Measurements from ENCODE around the gene SBNO2.

The SBNO2 gene

DNA sequence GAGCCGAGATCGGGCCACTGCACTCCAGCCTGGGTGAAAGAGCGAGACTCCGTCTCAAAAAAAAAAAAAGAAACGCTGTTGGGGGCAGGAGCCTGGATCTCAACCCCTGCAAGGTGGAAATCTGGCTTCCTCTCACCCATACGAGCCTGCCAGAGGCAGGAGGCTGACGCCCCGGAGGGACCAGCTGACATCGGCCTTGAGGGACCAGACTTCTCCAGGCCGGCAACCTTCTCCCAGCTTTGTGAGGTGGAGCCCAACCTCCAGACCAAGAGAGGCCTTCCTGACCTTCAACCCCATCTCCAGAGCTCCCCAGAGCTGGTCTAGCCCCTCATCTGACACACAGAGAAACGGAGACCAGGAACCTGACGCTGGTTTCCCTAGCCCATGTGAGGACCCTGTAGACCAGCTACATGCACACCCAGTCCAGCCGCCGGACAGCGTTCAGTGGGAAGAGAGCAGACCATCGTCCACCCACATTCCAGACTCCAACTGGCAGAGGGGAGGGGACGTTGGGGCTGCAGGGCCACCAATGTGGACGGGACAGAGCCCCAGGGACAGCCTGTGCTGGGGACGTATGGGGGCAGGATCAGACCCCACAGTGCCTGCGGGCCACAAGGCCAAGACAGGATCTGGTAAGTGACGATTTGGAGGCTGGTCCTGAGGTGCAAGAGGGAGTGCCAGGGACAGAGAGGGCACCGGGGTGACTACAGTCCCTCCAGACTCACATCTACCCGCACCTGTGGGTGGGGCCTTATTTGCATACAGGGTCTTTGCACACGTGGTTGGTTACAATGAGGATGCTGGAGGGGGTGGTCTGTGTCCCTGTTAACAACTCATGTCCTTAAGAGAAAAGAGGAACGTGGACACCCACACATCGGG lies 11.4 kb downstream of the SBNO2 start:
- H3K4me1 ChIP-seq (ENCODE audit: control extremely low read depth in 1 of 4, control insufficient read depth in 4 of 4, insufficient read depth in 4 of 4, low read length in 3 of 4), result no peaks in the 10 kb centered on the region
- no peaks in the 10 kb centered on the region for H3K27me3 ChIP-seq (replicated peaks in 2 of 5; ENCODE audit: control insufficient read depth in 4 of 5, insufficient read depth in 5 of 5, low read length in 4 of 5)
- DNase-seq, result no peak
- H3K4me3 ChIP-seq (ENCODE audit: control insufficient read depth in 1 of 7, extremely low read depth in 1 of 7, insufficient read depth in 4 of 7, low read depth in 2 of 7, low read length in 6 of 7), result no peak overlapping the region
- POLR2A ChIA-PET, result no interaction called here
- peaks cover 0 to 7% (median 0%) of the 10 kb centered on the region in 5 experiments for H3K9me3 ChIP-seq (ENCODE audit: control extremely low read depth in 1 of 5, control insufficient read depth in 4 of 5, insufficient read depth in 2 of 5, low read depth in 1 of 5, low read length in 4 of 5)
- CTCF ChIA-PET, result interaction anchor here (1.2 kb wide), 1 partner anchor 28 kb away, joined by 3 read pairs; no protein-coding TSS in a partner anchor
- H3K27ac ChIP-seq (ENCODE audit: insufficient read depth in 1 of 2, low read depth in 1 of 2, low read length in 2 of 2, poor library complexity in 1 of 2, severe bottlenecking in 2 of 2), result no peak overlapping the region
- H3K36me3 ChIP-seq (ENCODE audit: control insufficient read depth in 4 of 4, insufficient read depth in 4 of 4, low read length in 3 of 4), result peaks cover 0 to 20% (median 9%) of the 10 kb centered on the region in 4 experiments
- WGBS (ENCODE audit: insufficient coverage), result 90% methylated on average over 21 of the region's 26 CpGs

- H3K27ac ChIP-seq (ENCODE audit: insufficient read depth in 1 of 2, low read depth in 1 of 2, low read length in 2 of 2, poor library complexity in 1 of 2, severe bottlenecking in 2 of 2), result no peak overlapping the region
- H3K4me1 ChIP-seq (ENCODE audit: control extremely low read depth in 1 of 4, control insufficient read depth in 4 of 4, insufficient read depth in 4 of 4, low read length in 3 of 4), result no peaks in the 10 kb centered on the region
- ChIA-PET CTCF (interaction anchor here (1.2 kb wide), 1 partner anchor 28 kb away, joined by 3 read pairs; no protein-coding TSS in a partner anchor), POLR2A (no interaction called here)
- peaks cover 0 to 2% (median 0%) of the 10 kb centered on the region in 5 experiments for H3K9me3 ChIP-seq (ENCODE audit: control extremely low read depth in 1 of 5, control insufficient read depth in 4 of 5, insufficient read depth in 2 of 5, low read depth in 1 of 5, low read length in 4 of 5)
- WGBS (ENCODE audit: insufficient coverage), result 90% methylated on average over 8 of the region's 18 CpGs
- no peak for DNase-seq
- no peak overlapping the region for H3K4me3 ChIP-seq (ENCODE audit: control insufficient read depth in 1 of 7, extremely low read depth in 1 of 7, insufficient read depth in 4 of 7, low read depth in 2 of 7, low read length in 6 of 7)
- no peaks in the 10 kb centered on the region for H3K27me3 ChIP-seq (replicated peaks in 2 of 5; ENCODE audit: control insufficient read depth in 4 of 5, insufficient read depth in 5 of 5, low read length in 4 of 5)
- H3K36me3 ChIP-seq (ENCODE audit: control insufficient read depth in 4 of 4, insufficient read depth in 4 of 4, low read length in 3 of 4), result peaks cover 0 to 10% (median 6%) of the 10 kb centered on the region in 4 experiments
Observed at GRCh38 chr19:1161716-1162115, 12.4 kb downstream of the SBNO2 start.

DNA sequence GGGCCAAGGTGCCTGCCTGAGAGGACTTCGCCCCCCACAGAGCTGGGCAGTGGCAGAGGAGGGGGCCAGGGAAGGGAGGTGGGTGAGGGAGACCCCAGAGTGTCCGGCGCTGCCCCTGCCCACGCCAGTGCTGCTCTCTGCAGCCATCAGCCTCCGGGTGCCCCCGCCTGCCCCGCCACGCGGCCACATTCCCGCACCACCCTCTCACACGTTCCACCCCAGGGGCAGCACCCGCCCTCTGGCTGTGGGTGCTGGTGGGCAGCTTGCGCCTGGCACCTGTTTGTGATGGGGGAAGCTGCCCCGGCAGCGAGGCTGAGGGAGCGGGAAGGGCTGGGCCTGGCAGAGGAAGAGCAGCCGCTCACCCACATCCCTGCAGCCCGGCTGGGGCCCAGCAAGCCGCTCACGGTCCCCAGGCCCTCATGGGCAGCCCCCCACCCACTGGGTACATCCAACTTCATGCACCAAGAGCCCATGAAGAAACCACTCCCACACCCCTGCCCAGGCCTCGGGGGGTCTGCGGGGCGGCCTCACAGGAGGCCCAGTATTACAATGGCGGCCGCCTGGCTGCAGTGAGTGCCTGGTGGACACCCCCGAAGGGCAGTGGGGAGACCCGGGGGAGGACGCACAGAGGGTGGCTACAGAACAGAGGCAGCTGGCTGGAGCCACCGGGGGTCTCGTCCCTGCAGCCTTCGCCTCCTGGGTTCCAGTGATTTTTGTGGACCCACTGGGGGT lies 14.0 kb downstream of the SBNO2 start:
- WGBS (ENCODE audit: insufficient coverage), result 97% methylated on average over 21 of the region's 31 CpGs
- H3K9me3 ChIP-seq (ENCODE audit: control extremely low read depth in 1 of 5, control insufficient read depth in 4 of 5, insufficient read depth in 2 of 5, low read depth in 1 of 5, low read length in 4 of 5), result no peaks in the 10 kb centered on the region
- ChIA-PET POLR2A (no interaction called here), CTCF (no interaction called here)
- no peak overlapping the region for H3K4me3 ChIP-seq (ENCODE audit: control insufficient read depth in 1 of 7, extremely low read depth in 1 of 7, insufficient read depth in 4 of 7, low read depth in 2 of 7, low read length in 6 of 7)
- DNase-seq, result no peak
- H3K4me1 ChIP-seq (ENCODE audit: control extremely low read depth in 1 of 4, control insufficient read depth in 4 of 4, insufficient read depth in 4 of 4, low read length in 3 of 4), result no peaks in the 10 kb centered on the region
- no peak overlapping the region for H3K27ac ChIP-seq (ENCODE audit: insufficient read depth in 1 of 2, low read depth in 1 of 2, low read length in 2 of 2, poor library complexity in 1 of 2, severe bottlenecking in 2 of 2)
- no peaks in the 10 kb centered on the region for H3K27me3 ChIP-seq (replicated peaks in 2 of 5; ENCODE audit: control insufficient read depth in 4 of 5, insufficient read depth in 5 of 5, low read length in 4 of 5)
- peaks cover 0 to 9% (median 5%) of the 10 kb centered on the region in 4 experiments for H3K36me3 ChIP-seq (ENCODE audit: control insufficient read depth in 4 of 4, insufficient read depth in 4 of 4, low read length in 3 of 4)

DNA sequence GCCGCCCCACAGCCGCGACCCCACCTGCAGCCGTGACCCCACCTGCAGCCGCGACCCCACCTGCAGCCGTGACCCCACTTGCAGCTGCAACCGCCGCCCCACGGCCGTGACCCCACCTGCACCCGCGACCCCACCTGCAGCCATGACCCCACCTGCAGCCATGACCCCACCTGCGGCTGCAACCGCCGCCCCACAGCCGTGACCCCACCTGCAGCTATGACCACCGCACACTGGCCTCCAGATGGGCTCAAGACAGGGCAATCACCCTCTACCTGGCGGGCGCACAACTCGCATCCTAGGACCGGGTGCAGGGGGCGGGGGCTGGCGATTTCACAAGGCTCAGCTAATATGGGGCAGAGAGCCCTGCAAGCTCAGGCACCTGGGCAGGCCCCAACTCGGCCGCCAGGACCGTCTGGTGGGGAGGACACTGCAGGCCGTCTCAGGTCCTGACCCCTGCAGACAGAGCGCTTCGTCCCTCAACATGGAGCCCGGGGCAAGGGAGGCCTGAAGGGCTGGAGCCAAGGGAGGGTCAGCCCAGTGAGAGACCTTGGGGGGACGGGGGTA lies 15.1 kb downstream of the SBNO2 start:
- ChIA-PET CTCF (no interaction called here), POLR2A (no interaction called here)
- Histone ChIP-seq H3K36me3 (ENCODE audit: control insufficient read depth in 4 of 4, insufficient read depth in 4 of 4, low read length in 3 of 4) (peaks cover 0 to 12% (median 5%) of the 10 kb centered on the region in 4 experiments), H3K27me3 (replicated peaks in 2 of 5; ENCODE audit: control insufficient read depth in 4 of 5, insufficient read depth in 5 of 5, low read length in 4 of 5) (no peaks in the 10 kb centered on the region), H3K27ac (ENCODE audit: insufficient read depth in 1 of 2, low read depth in 1 of 2, low read length in 2 of 2, poor library complexity in 1 of 2, severe bottlenecking in 2 of 2) (no peak overlapping the region), H3K4me1 (ENCODE audit: control extremely low read depth in 1 of 4, control insufficient read depth in 4 of 4, insufficient read depth in 4 of 4, low read length in 3 of 4) (no peaks in the 10 kb centered on the region), H3K4me3 (ENCODE audit: control insufficient read depth in 1 of 7, extremely low read depth in 1 of 7, insufficient read depth in 4 of 7, low read depth in 2 of 7, low read length in 6 of 7) (no peak overlapping the region), H3K9me3 (ENCODE audit: control extremely low read depth in 1 of 5, control insufficient read depth in 4 of 5, insufficient read depth in 2 of 5, low read depth in 1 of 5, low read length in 4 of 5) (no peaks in the 10 kb centered on the region)
- DNase-seq, result no peak
- WGBS (ENCODE audit: insufficient coverage), result 97% methylated on average over 26 of the region's 32 CpGs

GRCh38 chr19:1157931-1158884 lies 15.9 kb downstream of the SBNO2 start:
- Histone ChIP-seq H3K27me3 (replicated peaks in 2 of 5; ENCODE audit: control insufficient read depth in 4 of 5, insufficient read depth in 5 of 5, low read length in 4 of 5) (no peaks in the 10 kb centered on the region), H3K27ac (ENCODE audit: insufficient read depth in 1 of 2, low read depth in 1 of 2, low read length in 2 of 2, poor library complexity in 1 of 2, severe bottlenecking in 2 of 2) (no peak overlapping the region), H3K4me3 (ENCODE audit: control insufficient read depth in 1 of 7, extremely low read depth in 1 of 7, insufficient read depth in 4 of 7, low read depth in 2 of 7, low read length in 6 of 7) (no peak overlapping the region), H3K36me3 (ENCODE audit: control insufficient read depth in 4 of 4, insufficient read depth in 4 of 4, low read length in 3 of 4) (peaks cover 0 to 16% (median 8%) of the 10 kb centered on the region in 4 experiments), H3K4me1 (ENCODE audit: control extremely low read depth in 1 of 4, control insufficient read depth in 4 of 4, insufficient read depth in 4 of 4, low read length in 3 of 4) (no peaks in the 10 kb centered on the region), H3K9me3 (ENCODE audit: control extremely low read depth in 1 of 5, control insufficient read depth in 4 of 5, insufficient read depth in 2 of 5, low read depth in 1 of 5, low read length in 4 of 5) (no peaks in the 10 kb centered on the region)
- 99% methylated on average over 69 of the region's 69 CpGs for WGBS (ENCODE audit: insufficient coverage)
- ChIA-PET POLR2A (no interaction called here), CTCF (interaction anchor here (1.0 kb wide), 1 partner anchor 11 kb away, joined by 3 read pairs; no protein-coding TSS in a partner anchor)
- DNase-seq, result no peak

DNA sequence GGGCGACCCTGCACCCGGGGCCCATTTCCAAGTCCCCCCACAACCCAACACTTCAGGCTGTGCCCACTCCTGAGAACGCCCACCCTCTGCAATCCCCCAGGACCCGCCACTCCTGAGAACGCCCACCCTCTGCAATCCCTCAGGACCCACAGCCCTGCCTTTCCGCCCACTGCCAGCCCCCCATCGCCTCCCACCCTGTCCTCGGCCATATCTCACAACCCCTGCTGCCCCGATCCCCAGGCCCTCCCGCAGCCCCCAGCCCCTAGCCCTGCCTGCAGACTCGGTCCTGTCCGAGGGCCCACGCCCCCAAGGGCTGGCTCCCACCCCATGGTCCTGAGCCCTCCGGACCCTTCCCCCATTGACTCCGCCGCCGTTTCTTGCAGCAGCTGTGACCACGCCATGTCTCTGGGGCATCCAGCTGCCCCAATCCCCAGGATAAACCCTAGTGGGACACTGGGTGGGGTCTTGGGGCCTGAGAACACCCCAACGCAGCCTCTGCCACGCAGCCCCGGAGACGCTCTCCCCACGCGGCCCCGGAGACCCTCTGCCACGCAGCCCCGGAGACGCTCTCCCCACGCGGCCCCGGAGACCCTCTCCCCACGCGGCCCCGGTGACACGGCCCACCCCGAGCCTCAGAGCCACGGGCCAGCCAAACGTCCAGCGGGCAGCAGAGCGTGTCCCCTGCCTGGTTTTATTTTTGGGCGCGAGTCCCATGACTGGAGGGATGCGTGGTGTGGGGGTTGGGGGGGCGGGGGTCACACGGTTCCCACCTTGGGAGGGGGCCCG lies 17.0 kb downstream of the SBNO2 start:
- peaks cover 2 to 25% (median 11%) of the 10 kb centered on the region in 4 experiments for H3K36me3 ChIP-seq (ENCODE audit: control insufficient read depth in 4 of 4, insufficient read depth in 4 of 4, low read length in 3 of 4)

More for the DNA sequence above, 17.0 kb downstream of the SBNO2 start:
- DNase-seq, result no peak
- no peaks in the 10 kb centered on the region for H3K4me1 ChIP-seq (ENCODE audit: control extremely low read depth in 1 of 4, control insufficient read depth in 4 of 4, insufficient read depth in 4 of 4, low read length in 3 of 4)
- H3K27ac ChIP-seq (ENCODE audit: insufficient read depth in 1 of 2, low read depth in 1 of 2, low read length in 2 of 2, poor library complexity in 1 of 2, severe bottlenecking in 2 of 2), result no peak overlapping the region
- 95% methylated on average over 39 of the region's 46 CpGs for WGBS (ENCODE audit: insufficient coverage)
- ChIA-PET CTCF (interaction anchor here (1.0 kb wide), 1 partner anchor 12 kb away, joined by 3 read pairs; no protein-coding TSS in a partner anchor), POLR2A (interaction anchor here (0.7 kb wide), 1 partner anchor 9 kb away, joined by 3 read pairs; no protein-coding TSS in a partner anchor)
- no peak overlapping the region for H3K4me3 ChIP-seq (ENCODE audit: control insufficient read depth in 1 of 7, extremely low read depth in 1 of 7, insufficient read depth in 4 of 7, low read depth in 2 of 7, low read length in 6 of 7)
- H3K27me3 ChIP-seq (replicated peaks in 2 of 5; ENCODE audit: control insufficient read depth in 4 of 5, insufficient read depth in 5 of 5, low read length in 4 of 5), result no peaks in the 10 kb centered on the region
- H3K9me3 ChIP-seq (ENCODE audit: control extremely low read depth in 1 of 5, control insufficient read depth in 4 of 5, insufficient read depth in 2 of 5, low read depth in 1 of 5, low read length in 4 of 5), result no peaks in the 10 kb centered on the region
